HEK293 (cell line): ENCODE data around the gene TBX4.

Source experiments
- CTCF ChIA-PET: fragments of 350-600 bp; formaldehyde crosslinking; extraction: SDS; loops from one replicate; lab custom pipeline; 2021; ENCODE audit warnings: antibody characterized with exemption; lab: Yijun Ruan, JAX
- POLR2A ChIA-PET: fragments of 300-600 bp; formaldehyde crosslinking; extraction: SDS; loops from one replicate; lab custom pipeline; 2020; ENCODE audit warnings: antibody characterized with exemption, inconsistent platforms; lab: Yijun Ruan, JAX
- H3K27ac ChIP-seq: fragments of 200-500 bp; sonication (Bioruptor generic); 2 replicates; pipeline ENCODE4 v1.5.1; 2014; ENCODE audit warnings: low read depth, low read length, control low read depth, inconsistent platforms; ENCODE audit errors: extremely low read depth
- H3K36me3 ChIP-seq, 2 experiments: fragments of 200-500 bp in 1 of 2; sonication (Bioruptor generic) in 1 of 2; 1 replicate in 1 of 2; 2 replicates in 1 of 2; pipeline ENCODE4 v1.5.1; 2014 to 2017; ENCODE audit warnings: inconsistent platforms in 2 of 2, low read length in 2 of 2; ENCODE audit not compliant: control insufficient read depth in 2 of 2, insufficient read depth in 1 of 2
- H3K4me1 ChIP-seq: fragments of 200-500 bp; sonication (Bioruptor generic); 2 replicates; pipeline ENCODE4 v1.5.1; 2014; ENCODE audit warnings: mild to moderate bottlenecking, low read length, inconsistent platforms; ENCODE audit not compliant: control insufficient read depth, insufficient read depth
- H3K4me3 ChIP-seq: 2 replicates; pipeline ENCODE4 v1.5.1; 2011; ENCODE audit warnings: low read depth, mild to moderate bottlenecking, control low read depth, low read length, moderate library complexity
- H3K9me3 ChIP-seq: fragments of 200-500 bp; sonication (Bioruptor generic); 2 replicates; pipeline ENCODE4 v1.5.1; 2014; ENCODE audit warnings: low read depth, low read length, inconsistent platforms; ENCODE audit not compliant: control insufficient read depth, insufficient read depth
- BCL11B ChIP-seq: fragments of 450-650 bp; formaldehyde crosslinking; IDR thresholded peaks from 2 replicates; pipeline ENCODE4 v1.5.1; 2016; ENCODE audit warnings: low read depth, missing biosample characterization, missing genetic modification characterization
- KLF1 ChIP-seq: fragments of 450-650 bp; formaldehyde crosslinking; IDR thresholded peaks from 2 replicates; pipeline ENCODE4 v1.5.1; 2016; ENCODE audit warnings: missing biosample characterization, missing genetic modification characterization
- KLF10 ChIP-seq: fragments of 450-650 bp; IDR thresholded peaks from 2 replicates; pipeline ENCODE4 v1.5.1; 2018; ENCODE audit warnings: missing biosample characterization, mild to moderate bottlenecking, missing genetic modification characterization
- PRDM4 ChIP-seq: fragments of 450-650 bp; formaldehyde crosslinking; IDR thresholded peaks from 2 replicates; pipeline ENCODE4 v1.5.1; 2017; ENCODE audit warnings: missing biosample characterization, missing genetic modification characterization
- ZBTB1 ChIP-seq: fragments of 450-650 bp; formaldehyde crosslinking; IDR thresholded peaks from 2 replicates; pipeline ENCODE4 v1.5.1; 2016; ENCODE audit warnings: missing biosample characterization, missing genetic modification characterization
- ZBTB48 ChIP-seq: fragments of 450-650 bp; formaldehyde crosslinking; IDR thresholded peaks from 2 replicates; pipeline ENCODE4 v1.5.1; 2016; ENCODE audit warnings: missing biosample characterization, missing genetic modification characterization
- ZIC2 ChIP-seq: fragments of 450-650 bp; formaldehyde crosslinking; IDR thresholded peaks from 2 replicates; pipeline ENCODE4 v1.5.1; 2016; ENCODE audit warnings: missing biosample characterization, missing genetic modification characterization
- ZNF140 ChIP-seq: fragments of 450-650 bp; formaldehyde crosslinking; IDR thresholded peaks from 2 replicates; pipeline ENCODE4 v1.5.1; 2016; ENCODE audit warnings: missing biosample characterization, missing genetic modification characterization
- ZNF146 ChIP-seq: fragments of 450-650 bp; formaldehyde crosslinking; IDR thresholded peaks from 2 replicates; pipeline ENCODE4 v1.5.1; 2016; ENCODE audit warnings: missing biosample characterization, missing genetic modification characterization
- ZNF292 ChIP-seq: fragments of 450-650 bp; formaldehyde crosslinking; IDR thresholded peaks from 2 replicates; pipeline ENCODE4 v1.5.1; 2016; ENCODE audit warnings: low read depth, missing biosample characterization, missing genetic modification characterization, borderline replicate concordance
- ZNF302 ChIP-seq: fragments of 450-650 bp; formaldehyde crosslinking; IDR thresholded peaks from 2 replicates; pipeline ENCODE4 v1.5.1; 2016; ENCODE audit warnings: missing biosample characterization, missing genetic modification characterization, low read depth
- ZNF423 ChIP-seq: fragments of 450-650 bp; formaldehyde crosslinking; IDR thresholded peaks from 2 replicates; pipeline ENCODE4 v1.5.1; 2016; ENCODE audit warnings: missing biosample characterization, missing genetic modification characterization
- ZNF501 ChIP-seq: fragments of 450-650 bp; formaldehyde crosslinking; IDR thresholded peaks from 2 replicates; pipeline ENCODE4 v1.5.1; 2016; ENCODE audit warnings: missing biosample characterization, missing genetic modification characterization
- ZNF510 ChIP-seq: fragments of 450-650 bp; formaldehyde crosslinking; IDR thresholded peaks from 2 replicates; pipeline ENCODE4 v1.5.1; 2018; ENCODE audit warnings: mild to moderate bottlenecking, missing genetic modification characterization, missing biosample characterization; ENCODE audit not compliant: insufficient replicate concordance
- ZNF558 ChIP-seq: fragments of 450-650 bp; formaldehyde crosslinking; IDR thresholded peaks from 2 replicates; pipeline ENCODE4 v1.5.1; 2016; ENCODE audit warnings: missing biosample characterization, missing genetic modification characterization
- ZNF560 ChIP-seq: fragments of 450-650 bp; formaldehyde crosslinking; IDR thresholded peaks from 2 replicates; pipeline ENCODE4 v1.5.1; 2017; ENCODE audit warnings: missing biosample characterization, missing genetic modification characterization, borderline replicate concordance
- ZNF626 ChIP-seq: fragments of 450-650 bp; sonication (Bioruptor Pico); formaldehyde crosslinking; IDR thresholded peaks from 2 replicates; pipeline ENCODE4 v1.5.1; 2018; ENCODE audit warnings: missing biosample characterization, missing genetic modification characterization, inconsistent platforms
- ZNF645 ChIP-seq: fragments of 450-650 bp; formaldehyde crosslinking; IDR thresholded peaks from 2 replicates; pipeline ENCODE4; 2016; ENCODE audit warnings: missing biosample characterization, missing genetic modification characterization
- ZNF654 ChIP-seq: fragments of 450-650 bp; formaldehyde crosslinking; IDR thresholded peaks from 2 replicates; pipeline ENCODE4 v1.5.1; 2016; ENCODE audit warnings: low read depth, missing biosample characterization, missing genetic modification characterization
- ZNF677 ChIP-seq: fragments of 450-650 bp; IDR thresholded peaks from 2 replicates; pipeline ENCODE4 v1.5.0; 2018; ENCODE audit warnings: missing biosample characterization, mild to moderate bottlenecking, missing genetic modification characterization, moderate library complexity
- TF ChIP-seq, protein P1 (sequence below): fragments of 450-650 bp; formaldehyde crosslinking; IDR thresholded peaks from 2 replicates; pipeline ENCODE4 v1.5.1; 2016; ENCODE audit warnings: missing biosample characterization, missing genetic modification characterization
- TF ChIP-seq, protein P2 (sequence below): fragments of 450-650 bp; formaldehyde crosslinking; IDR thresholded peaks from 2 replicates; pipeline ENCODE4 v1.5.1; 2016; ENCODE audit warnings: missing biosample characterization, missing genetic modification characterization
- TF ChIP-seq, protein P3 (sequence below): fragments of 450-650 bp; formaldehyde crosslinking; IDR thresholded peaks from 2 replicates; pipeline ENCODE4 v1.5.1; 2016; ENCODE audit warnings: missing biosample characterization, missing genetic modification characterization

The TBX4 gene

GRCh38 chr17:61519139-61519538 lies 66.9 kb downstream of the TBX4 start:
- H3K36me3 ChIP-seq = no peaks in the 10 kb centered on the region
- TF ChIP-seq ZNF654 (tag by site-specific recombination) (no peak), PRDM4 (tag by site-specific recombination) (peak; percentile 44; the same call in 1 of the 2 replicates), ZBTB1 (tag by site-specific recombination) (no peak)
- H3K4me1 ChIP-seq = peaks cover 4% of the 10 kb centered on the region; the same call in 1 of the 2 replicates
- ChIA-PET POLR2A (no interaction called here), CTCF (interaction anchor here (0.7 to 1.0 kb wide), 4 partner anchors 19 to 116 kb away, joined by 3 read pairs; no protein-coding TSS in a partner anchor)
- no peak overlapping the region for H3K4me3 ChIP-seq
- no peaks in the 10 kb centered on the region for H3K9me3 ChIP-seq
- no peak overlapping the region for H3K27ac ChIP-seq

DNA sequence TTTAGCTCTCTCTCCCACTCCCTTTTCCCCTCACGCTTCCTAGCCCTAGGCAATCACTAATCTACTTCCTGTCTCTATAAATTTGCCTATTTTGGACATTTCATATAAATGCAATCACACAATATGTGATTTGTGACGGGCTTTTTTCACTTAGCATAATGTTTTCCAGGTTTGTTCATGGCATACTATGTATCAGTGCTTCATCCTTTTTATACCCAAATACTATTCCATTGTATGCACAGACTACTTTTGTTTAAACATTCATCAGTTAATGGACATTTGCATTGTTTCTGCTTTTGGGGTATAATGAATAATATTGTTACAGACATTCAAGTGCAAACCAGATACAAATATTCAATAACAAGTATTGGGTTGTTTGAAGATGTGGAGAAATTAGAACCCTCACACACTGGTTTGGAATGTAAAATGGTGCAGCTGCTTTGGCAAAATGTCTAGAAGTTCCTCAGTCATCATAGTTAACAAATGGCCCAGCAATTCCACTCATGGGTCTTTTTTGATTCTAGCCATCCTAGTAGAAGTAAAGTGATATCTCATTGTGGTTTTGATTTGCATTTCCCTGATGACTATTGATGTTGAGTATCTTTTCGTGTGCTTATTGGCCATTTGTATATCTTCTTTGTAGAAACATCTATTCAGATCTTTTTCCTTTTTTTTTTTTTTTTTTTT lies 67.7 kb downstream of the TBX4 start:
- Histone ChIP-seq H3K4me1 (peaks cover 4% of the 10 kb centered on the region; the same call in 1 of the 2 replicates), H3K27ac (no peak overlapping the region), H3K36me3 (no peaks in the 10 kb centered on the region), H3K9me3 (no peaks in the 10 kb centered on the region), H3K4me3 (no peak overlapping the region)
- ChIA-PET CTCF (interaction anchor here (0.7 to 1.0 kb wide), 4 partner anchors 18 to 115 kb away, joined by 3 read pairs; no protein-coding TSS in a partner anchor), POLR2A (interaction anchor here (0.7 to 0.8 kb wide), 2 partner anchors 31 to 99 kb away, joined by 4 to 6 read pairs; no protein-coding TSS in a partner anchor)
- TF ChIP-seq, protein P1, sequence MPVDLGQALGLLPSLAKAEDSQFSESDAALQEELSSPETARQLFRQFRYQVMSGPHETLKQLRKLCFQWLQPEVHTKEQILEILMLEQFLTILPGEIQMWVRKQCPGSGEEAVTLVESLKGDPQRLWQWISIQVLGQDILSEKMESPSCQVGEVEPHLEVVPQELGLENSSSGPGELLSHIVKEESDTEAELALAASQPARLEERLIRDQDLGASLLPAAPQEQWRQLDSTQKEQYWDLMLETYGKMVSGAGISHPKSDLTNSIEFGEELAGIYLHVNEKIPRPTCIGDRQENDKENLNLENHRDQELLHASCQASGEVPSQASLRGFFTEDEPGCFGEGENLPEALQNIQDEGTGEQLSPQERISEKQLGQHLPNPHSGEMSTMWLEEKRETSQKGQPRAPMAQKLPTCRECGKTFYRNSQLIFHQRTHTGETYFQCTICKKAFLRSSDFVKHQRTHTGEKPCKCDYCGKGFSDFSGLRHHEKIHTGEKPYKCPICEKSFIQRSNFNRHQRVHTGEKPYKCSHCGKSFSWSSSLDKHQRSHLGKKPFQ (tag by site-specific recombination) = no peak
- TF ChIP-seq, protein P2, sequence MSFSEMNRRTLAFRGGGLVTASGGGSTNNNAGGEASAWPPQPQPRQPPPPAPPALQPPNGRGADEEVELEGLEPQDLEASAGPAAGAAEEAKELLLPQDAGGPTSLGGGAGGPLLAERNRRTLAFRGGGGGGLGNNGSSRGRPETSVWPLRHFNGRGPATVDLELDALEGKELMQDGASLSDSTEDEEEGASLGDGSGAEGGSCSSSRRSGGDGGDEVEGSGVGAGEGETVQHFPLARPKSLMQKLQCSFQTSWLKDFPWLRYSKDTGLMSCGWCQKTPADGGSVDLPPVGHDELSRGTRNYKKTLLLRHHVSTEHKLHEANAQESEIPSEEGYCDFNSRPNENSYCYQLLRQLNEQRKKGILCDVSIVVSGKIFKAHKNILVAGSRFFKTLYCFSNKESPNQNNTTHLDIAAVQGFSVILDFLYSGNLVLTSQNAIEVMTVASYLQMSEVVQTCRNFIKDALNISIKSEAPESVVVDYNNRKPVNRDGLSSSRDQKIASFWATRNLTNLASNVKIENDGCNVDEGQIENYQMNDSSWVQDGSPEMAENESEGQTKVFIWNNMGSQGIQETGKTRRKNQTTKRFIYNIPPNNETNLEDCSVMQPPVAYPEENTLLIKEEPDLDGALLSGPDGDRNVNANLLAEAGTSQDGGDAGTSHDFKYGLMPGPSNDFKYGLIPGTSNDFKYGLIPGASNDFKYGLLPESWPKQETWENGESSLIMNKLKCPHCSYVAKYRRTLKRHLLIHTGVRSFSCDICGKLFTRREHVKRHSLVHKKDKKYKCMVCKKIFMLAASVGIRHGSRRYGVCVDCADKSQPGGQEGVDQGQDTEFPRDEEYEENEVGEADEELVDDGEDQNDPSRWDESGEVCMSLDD = no peak
- TF ChIP-seq ZNF302 (tag by site-specific recombination) = no peak
- no peak for TF ChIP-seq ZBTB48
- TF ChIP-seq, protein P3, sequence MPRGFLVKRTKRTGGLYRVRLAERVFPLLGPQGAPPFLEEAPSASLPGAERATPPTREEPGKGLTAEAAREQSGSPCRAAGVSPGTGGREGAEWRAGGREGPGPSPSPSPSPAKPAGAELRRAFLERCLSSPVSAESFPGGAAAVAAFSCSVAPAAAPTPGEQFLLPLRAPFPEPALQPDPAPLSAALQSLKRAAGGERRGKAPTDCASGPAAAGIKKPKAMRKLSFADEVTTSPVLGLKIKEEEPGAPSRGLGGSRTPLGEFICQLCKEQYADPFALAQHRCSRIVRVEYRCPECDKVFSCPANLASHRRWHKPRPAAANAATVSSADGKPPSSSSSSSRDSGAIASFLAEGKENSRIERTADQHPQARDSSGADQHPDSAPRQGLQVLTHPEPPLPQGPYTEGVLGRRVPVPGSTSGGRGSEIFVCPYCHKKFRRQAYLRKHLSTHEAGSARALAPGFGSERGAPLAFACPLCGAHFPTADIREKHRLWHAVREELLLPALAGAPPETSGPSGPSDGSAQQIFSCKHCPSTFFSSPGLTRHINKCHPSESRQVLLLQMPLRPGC (tag by site-specific recombination) = no peak
- no peak for TF ChIP-seq ZIC2 (tag by site-specific recombination)
- TF ChIP-seq ZNF677 (tag by site-specific recombination) = no peak
- TF ChIP-seq BCL11B (tag by site-specific recombination) = no peak
- TF ChIP-seq ZNF501 (tag by site-specific recombination) = no peak
- no peak for TF ChIP-seq ZNF560 (tag by site-specific recombination)
- no peak for TF ChIP-seq ZNF626
- TF ChIP-seq ZNF146 (tag by site-specific recombination) = peak; percentile 72
- 0 out of 2 replicates have a peak, but pooled peaks have one; percentile 8 for TF ChIP-seq ZNF140
- no peak for TF ChIP-seq KLF1
- TF ChIP-seq ZNF292 (tag by site-specific recombination) = no peak
- no peak for TF ChIP-seq KLF10 (tag by site-specific recombination)
- TF ChIP-seq ZNF510 (tag by site-specific recombination) = no peak
- TF ChIP-seq ZNF645 (tag by site-specific recombination) = no peak
- no peak for TF ChIP-seq ZNF558 (tag by site-specific recombination)
- no peak for TF ChIP-seq ZNF423 (tag by site-specific recombination)
